ENCODE measurements around the gene ANKRD34B. TPM values are rescaled to one million over a fixed set of nuclear protein-coding genes. Genes with fewer than 3 reads are reported as not detected.
"Not testable (repeated sequence)": the region's sequence is repeated elsewhere in the genome, so short reads cannot be mapped to it uniquely, and the experiment has no call there.

ANKRD34B gene
- total and polyA plus RNA-seq, 8 donors, result not detected

DNA sequence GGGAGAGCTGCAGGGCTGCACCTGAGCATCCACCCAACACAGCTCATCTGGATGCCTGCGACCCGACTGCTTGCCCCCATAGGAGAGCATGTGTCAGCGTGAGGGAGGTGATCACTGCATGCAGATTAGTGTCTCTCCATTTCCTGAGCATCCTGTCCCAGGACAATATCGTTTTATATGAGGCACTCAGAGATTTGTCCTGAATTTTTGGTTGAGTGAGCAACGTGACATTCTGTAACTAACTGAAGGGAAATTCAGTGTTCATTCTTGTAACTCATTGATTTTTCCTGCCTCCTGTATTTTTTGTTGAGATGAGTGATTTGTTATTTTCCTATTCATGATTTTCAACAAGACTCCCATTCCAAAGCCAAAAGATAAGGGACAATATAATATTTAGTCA is 20.7 kb upstream of the ANKRD34B start:
- DNase-seq, result no peak
- Histone ChIP-seq H3K9me3 (no peaks in the 10 kb centered on the region), H3K4me1 (no peaks in the 10 kb centered on the region), H3K27me3 (no peaks in the 10 kb centered on the region), H3K4me3 (no peak overlapping the region), H3K36me3 (no peaks in the 10 kb centered on the region), H3K27ac (no peak overlapping the region)
- FAIRE-seq, result no peak
- TF ChIP-seq, protein P1, sequence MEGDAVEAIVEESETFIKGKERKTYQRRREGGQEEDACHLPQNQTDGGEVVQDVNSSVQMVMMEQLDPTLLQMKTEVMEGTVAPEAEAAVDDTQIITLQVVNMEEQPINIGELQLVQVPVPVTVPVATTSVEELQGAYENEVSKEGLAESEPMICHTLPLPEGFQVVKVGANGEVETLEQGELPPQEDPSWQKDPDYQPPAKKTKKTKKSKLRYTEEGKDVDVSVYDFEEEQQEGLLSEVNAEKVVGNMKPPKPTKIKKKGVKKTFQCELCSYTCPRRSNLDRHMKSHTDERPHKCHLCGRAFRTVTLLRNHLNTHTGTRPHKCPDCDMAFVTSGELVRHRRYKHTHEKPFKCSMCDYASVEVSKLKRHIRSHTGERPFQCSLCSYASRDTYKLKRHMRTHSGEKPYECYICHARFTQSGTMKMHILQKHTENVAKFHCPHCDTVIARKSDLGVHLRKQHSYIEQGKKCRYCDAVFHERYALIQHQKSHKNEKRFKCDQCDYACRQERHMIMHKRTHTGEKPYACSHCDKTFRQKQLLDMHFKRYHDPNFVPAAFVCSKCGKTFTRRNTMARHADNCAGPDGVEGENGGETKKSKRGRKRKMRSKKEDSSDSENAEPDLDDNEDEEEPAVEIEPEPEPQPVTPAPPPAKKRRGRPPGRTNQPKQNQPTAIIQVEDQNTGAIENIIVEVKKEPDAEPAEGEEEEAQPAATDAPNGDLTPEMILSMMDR (IDR thresholded peaks at IDR 0.05), result no peak
- intact Hi-C loops (cut with DNase I), result no loop called here
- no peak for ATAC-seq
- WGBS, 2 donors, result 59 to 60% methylated on average over 5 of the region's 5 CpGs

DNA sequence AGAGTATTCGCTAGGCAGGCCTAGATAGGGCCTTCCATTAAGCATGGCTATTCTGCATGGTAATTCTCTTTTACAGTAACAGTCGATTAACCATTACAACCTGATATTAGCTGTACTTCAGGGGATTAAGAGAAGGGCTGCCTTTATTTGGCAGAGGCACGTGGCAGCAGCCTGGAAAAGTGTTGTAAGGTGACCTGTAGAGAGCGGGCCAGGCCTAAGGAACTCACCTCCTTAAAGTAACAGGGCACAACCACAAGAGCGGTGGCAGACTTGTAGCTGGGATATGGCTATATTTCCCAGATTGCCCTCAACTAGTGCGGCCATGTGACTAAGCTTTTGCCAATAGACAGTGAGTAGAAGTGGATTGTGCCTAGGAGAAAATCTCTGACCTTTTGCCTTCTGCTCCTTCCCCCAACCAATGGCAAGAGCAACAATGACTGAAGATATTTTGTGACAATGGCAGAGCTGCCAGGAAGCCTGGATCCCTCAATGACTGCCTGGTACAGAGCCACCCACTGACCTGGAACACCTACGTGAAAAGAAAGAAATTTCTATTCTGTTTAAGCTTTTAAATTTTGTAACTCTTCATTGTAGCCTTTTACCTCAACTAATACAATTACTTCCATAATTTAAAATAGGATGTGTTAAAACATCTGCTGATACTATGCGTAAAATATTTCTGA is 18.9 kb upstream of the ANKRD34B start:
- H3K27ac ChIP-seq, result no peak overlapping the region
- no peaks in the 10 kb centered on the region for H3K9me3 ChIP-seq
- no peak for ATAC-seq
- no peak overlapping the region for H3K4me3 ChIP-seq
- intact Hi-C loops (cut with DNase I), result no loop called here
- H3K4me1 ChIP-seq, result no peaks in the 10 kb centered on the region
- WGBS, 2 donors, result 82 to 85% methylated on average over 8 of the region's 8 CpGs
- DNase-seq, result no peak
- H3K27me3 ChIP-seq, result no peaks in the 10 kb centered on the region
- H3K36me3 ChIP-seq, result no peaks in the 10 kb centered on the region
- no peak for FAIRE-seq
- TF ChIP-seq, protein P1 (IDR thresholded peaks at IDR 0.05), result no peak

GRCh38 chr5:80584770-80585169 is 14.7 kb upstream of the ANKRD34B start:
- no peak for FAIRE-seq
- Histone ChIP-seq H3K36me3 (no peaks in the 10 kb centered on the region), H3K9me3 (no peaks in the 10 kb centered on the region), H3K27ac (no peak overlapping the region), H3K4me1 (no peaks in the 10 kb centered on the region), H3K4me3 (no peak overlapping the region), H3K27me3 (no peaks in the 10 kb centered on the region)
- intact Hi-C loops (cut with DNase I), result no loop called here
- 77 to 89% methylated on average over 6 of the region's 6 CpGs for WGBS, 2 donors
- no peak for ATAC-seq
- no peak for DNase-seq
- TF ChIP-seq, protein P1 (IDR thresholded peaks at IDR 0.05), result no peak

- H3K27me3 ChIP-seq; H3K4me1 ChIP-seq; H3K9me3 ChIP-seq; H3K27ac ChIP-seq; DNase-seq; FAIRE-seq; H3K36me3 ChIP-seq; ATAC-seq; intact Hi-C loops (cut with DNase I); H3K4me3 ChIP-seq: not testable (repeated sequence)
- WGBS, 2 donors, result 79 to 89% methylated on average over 3 of the region's 3 CpGs
Measured at GRCh38 chr5:80580291-80580690, 10.2 kb upstream of the ANKRD34B start.

DNA sequence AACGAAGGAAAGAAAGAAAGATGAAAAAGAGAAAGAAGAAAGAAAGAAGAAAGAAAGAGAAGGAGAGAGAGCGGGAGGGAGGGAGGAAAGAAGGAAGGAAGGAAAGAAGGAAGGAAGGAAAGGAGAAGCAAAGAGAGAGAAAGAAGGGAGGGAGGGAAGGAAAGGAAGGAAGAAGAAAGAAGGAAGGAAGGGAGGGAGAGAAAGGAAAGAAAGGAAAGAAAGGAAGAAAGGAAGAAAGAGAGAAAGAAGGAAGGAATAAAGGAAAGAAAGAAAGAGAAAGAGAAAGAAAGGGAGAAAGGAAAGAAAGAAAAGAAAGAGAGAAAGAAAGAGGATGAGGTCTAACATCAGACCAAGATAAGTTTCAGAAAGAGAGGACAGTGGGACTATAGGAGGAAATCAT is 9.0 kb upstream of the ANKRD34B start:
- Histone ChIP-seq H3K27ac (no peak overlapping the region), H3K36me3 (no peaks in the 10 kb centered on the region), H3K4me1 (no peaks in the 10 kb centered on the region), H3K9me3 (no peaks in the 10 kb centered on the region), H3K27me3 (no peaks in the 10 kb centered on the region), H3K4me3 (no peak overlapping the region)
- DNase-seq (no peak), FAIRE-seq (no peak), ATAC-seq (no peak)
- 81 to 92% methylated on average over 2 of the region's 2 CpGs for WGBS, 2 donors
- TF ChIP-seq, protein P1 (IDR thresholded peaks at IDR 0.05), result no peak
- intact Hi-C loops (cut with DNase I), result no loop called here

Measured in pancreas (tissue), 10 donors.